H1 (cell line): ENCODE measurements around the gene CAMK1. TPM values are rescaled to one million over a fixed set of nuclear protein-coding genes. Genes with fewer than 3 reads are reported as not detected.

Experiments used
- CREB1 ChIP-seq: IDR thresholded peaks from 2 replicates; pipeline ENCODE4 v1.6.1; 2012; ENCODE audit warnings: inconsistent platforms
- E2F6 ChIP-seq: IDR thresholded peaks from 2 replicates; pipeline ENCODE4 v1.6.1; 2012; ENCODE audit warnings: inconsistent platforms
- TAF1 ChIP-seq: IDR thresholded peaks from 2 replicates; pipeline ENCODE4 v1.6.1; 2011; ENCODE audit warnings: mild to moderate bottlenecking, low read depth, low read length
- polyA plus RNA-seq, 7 experiments: library from polyadenylated mRNA; depleted of rRNA in 3 of 7; stranded (reverse) in 5 of 7; unstranded in 2 of 7; fragments of >200 nt in 5 of 7; fragments of 200-250 nt in 2 of 7; gene quantifications; 1 replicate in 5 of 7; 2 replicates in 1 of 7; 4 replicates in 1 of 7; pipeline versions ENCODE4 v1.2.1 to v1.2.3, GENCODE V29; 2011 to 2013; ENCODE audit warnings: missing spikeins in 2 of 7, mixed read lengths in 2 of 7
- total RNA-seq: library from RNA; stranded (reverse); fragmentation: NEBNext Ultra II Directional; extraction: Animal tissue kit (Norgen Biotek cat#: 25700); gene quantifications from 2 replicates; pipeline ENCODE4 v1.2.1, GENCODE V29; 2021
- TF ChIP-seq, protein P1 (sequence below): fragments of 300-600 bp; sonication (generic); IDR thresholded peaks from 2 replicates; pipeline ENCODE4 v1.7.1; 2012; ENCODE audit warnings: low read length, moderate library complexity, mild to moderate bottlenecking, inconsistent platforms; ENCODE audit not compliant: insufficient replicate concordance

Gene CAMK1
- total and polyA plus RNA-seq, 2 of the 8 experiments (the other 6 are each of a cell fraction or from before 2014, with no cell fraction given), result 4.9 to 5.1 TPM

- TF ChIP-seq, protein P1, sequence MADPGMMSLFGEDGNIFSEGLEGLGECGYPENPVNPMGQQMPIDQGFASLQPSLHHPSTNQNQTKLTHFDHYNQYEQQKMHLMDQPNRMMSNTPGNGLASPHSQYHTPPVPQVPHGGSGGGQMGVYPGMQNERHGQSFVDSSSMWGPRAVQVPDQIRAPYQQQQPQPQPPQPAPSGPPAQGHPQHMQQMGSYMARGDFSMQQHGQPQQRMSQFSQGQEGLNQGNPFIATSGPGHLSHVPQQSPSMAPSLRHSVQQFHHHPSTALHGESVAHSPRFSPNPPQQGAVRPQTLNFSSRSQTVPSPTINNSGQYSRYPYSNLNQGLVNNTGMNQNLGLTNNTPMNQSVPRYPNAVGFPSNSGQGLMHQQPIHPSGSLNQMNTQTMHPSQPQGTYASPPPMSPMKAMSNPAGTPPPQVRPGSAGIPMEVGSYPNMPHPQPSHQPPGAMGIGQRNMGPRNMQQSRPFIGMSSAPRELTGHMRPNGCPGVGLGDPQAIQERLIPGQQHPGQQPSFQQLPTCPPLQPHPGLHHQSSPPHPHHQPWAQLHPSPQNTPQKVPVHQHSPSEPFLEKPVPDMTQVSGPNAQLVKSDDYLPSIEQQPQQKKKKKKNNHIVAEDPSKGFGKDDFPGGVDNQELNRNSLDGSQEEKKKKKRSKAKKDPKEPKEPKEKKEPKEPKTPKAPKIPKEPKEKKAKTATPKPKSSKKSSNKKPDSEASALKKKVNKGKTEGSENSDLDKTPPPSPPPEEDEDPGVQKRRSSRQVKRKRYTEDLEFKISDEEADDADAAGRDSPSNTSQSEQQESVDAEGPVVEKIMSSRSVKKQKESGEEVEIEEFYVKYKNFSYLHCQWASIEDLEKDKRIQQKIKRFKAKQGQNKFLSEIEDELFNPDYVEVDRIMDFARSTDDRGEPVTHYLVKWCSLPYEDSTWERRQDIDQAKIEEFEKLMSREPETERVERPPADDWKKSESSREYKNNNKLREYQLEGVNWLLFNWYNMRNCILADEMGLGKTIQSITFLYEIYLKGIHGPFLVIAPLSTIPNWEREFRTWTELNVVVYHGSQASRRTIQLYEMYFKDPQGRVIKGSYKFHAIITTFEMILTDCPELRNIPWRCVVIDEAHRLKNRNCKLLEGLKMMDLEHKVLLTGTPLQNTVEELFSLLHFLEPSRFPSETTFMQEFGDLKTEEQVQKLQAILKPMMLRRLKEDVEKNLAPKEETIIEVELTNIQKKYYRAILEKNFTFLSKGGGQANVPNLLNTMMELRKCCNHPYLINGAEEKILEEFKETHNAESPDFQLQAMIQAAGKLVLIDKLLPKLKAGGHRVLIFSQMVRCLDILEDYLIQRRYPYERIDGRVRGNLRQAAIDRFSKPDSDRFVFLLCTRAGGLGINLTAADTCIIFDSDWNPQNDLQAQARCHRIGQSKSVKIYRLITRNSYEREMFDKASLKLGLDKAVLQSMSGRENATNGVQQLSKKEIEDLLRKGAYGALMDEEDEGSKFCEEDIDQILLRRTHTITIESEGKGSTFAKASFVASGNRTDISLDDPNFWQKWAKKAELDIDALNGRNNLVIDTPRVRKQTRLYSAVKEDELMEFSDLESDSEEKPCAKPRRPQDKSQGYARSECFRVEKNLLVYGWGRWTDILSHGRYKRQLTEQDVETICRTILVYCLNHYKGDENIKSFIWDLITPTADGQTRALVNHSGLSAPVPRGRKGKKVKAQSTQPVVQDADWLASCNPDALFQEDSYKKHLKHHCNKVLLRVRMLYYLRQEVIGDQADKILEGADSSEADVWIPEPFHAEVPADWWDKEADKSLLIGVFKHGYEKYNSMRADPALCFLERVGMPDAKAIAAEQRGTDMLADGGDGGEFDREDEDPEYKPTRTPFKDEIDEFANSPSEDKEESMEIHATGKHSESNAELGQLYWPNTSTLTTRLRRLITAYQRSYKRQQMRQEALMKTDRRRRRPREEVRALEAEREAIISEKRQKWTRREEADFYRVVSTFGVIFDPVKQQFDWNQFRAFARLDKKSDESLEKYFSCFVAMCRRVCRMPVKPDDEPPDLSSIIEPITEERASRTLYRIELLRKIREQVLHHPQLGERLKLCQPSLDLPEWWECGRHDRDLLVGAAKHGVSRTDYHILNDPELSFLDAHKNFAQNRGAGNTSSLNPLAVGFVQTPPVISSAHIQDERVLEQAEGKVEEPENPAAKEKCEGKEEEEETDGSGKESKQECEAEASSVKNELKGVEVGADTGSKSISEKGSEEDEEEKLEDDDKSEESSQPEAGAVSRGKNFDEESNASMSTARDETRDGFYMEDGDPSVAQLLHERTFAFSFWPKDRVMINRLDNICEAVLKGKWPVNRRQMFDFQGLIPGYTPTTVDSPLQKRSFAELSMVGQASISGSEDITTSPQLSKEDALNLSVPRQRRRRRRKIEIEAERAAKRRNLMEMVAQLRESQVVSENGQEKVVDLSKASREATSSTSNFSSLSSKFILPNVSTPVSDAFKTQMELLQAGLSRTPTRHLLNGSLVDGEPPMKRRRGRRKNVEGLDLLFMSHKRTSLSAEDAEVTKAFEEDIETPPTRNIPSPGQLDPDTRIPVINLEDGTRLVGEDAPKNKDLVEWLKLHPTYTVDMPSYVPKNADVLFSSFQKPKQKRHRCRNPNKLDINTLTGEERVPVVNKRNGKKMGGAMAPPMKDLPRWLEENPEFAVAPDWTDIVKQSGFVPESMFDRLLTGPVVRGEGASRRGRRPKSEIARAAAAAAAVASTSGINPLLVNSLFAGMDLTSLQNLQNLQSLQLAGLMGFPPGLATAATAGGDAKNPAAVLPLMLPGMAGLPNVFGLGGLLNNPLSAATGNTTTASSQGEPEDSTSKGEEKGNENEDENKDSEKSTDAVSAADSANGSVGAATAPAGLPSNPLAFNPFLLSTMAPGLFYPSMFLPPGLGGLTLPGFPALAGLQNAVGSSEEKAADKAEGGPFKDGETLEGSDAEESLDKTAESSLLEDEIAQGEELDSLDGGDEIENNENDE, result no peak
- 0 out of 2 replicates have a peak, but pooled peaks have one; percentile 7 for TF ChIP-seq E2F6
- 0 out of 2 replicates have a peak, but pooled peaks have one; percentile 14 for TF ChIP-seq CREB1
- TF ChIP-seq TAF1, result peak; percentile 76
Observed at GRCh38 chr3:9792405-9793160, 22.8 kb upstream of the CAMK1 start, which contains the start of the genes ARPC4 and TADA3 (continued).
